Measurements from ENCODE around the gene C9orf50.

The C9orf50 gene

DNA sequence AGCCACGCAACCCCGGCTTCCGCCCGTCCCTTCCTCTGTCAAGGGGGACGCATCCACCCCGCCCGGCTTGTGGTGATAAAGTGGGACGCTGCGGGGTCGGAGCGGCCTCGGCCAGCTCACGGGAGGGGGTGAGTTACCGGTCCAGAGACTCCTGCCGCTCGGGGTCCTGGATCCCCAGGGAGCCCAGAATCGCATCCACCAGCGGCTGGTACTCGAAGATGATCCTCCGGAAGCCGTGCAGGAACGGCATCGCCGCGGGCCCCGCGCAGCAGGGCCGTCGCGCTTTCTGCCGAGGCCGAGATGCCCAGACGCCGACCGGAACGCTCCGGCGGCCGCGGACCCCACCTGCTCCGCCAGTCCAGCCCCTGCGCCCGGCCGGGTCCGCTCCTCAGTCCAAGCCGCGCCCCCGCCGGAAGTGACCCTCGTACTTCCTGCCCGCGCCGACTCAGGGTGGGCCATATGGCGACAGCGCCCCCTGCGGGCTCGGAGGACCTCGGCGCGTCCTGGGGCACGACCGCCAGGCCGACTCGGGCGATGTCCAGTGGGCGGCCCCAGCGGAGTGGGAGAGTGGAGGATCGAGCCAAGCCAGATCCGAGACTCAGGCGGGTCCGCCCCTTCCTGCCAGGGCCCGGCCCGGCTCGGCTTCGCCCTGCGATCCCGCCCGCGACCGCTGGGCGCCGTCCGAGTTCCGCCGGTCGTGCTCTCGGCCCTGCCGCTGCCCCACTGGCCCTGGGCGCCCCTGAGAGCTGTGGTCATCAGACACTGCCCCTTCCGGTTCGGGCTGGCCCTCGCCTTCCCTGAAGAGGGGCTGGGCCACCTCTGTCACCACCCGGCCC lies 21.1 kb upstream of the C9orf50 start, which contains the start of gene ASB6 (continued):
- peak; percentile 92 for TF ChIP-seq KLF10 (tag by site-specific recombination; IDR thresholded peaks at IDR 0.05)
- TF ChIP-seq ZNF639 (tag by site-specific recombination; IDR thresholded peaks at IDR 0.05): peak; percentile 85
- no peak for TF ChIP-seq ZSCAN18 (tag by site-specific recombination; IDR thresholded peaks at IDR 0.05)
- TF ChIP-seq TSHZ1 (tag by site-specific recombination; IDR thresholded peaks at IDR 0.05; ENCODE audit: borderline replicate concordance): peak; percentile 36; the same call in 1 of the 2 replicates
- TF ChIP-seq BCL11A (tag by site-specific recombination; IDR thresholded peaks at IDR 0.05; ENCODE audit: low read depth): peak; percentile 95
- TF ChIP-seq ZBTB1 (tag by site-specific recombination; IDR thresholded peaks at IDR 0.05): no peak
- TF ChIP-seq, protein P1, sequence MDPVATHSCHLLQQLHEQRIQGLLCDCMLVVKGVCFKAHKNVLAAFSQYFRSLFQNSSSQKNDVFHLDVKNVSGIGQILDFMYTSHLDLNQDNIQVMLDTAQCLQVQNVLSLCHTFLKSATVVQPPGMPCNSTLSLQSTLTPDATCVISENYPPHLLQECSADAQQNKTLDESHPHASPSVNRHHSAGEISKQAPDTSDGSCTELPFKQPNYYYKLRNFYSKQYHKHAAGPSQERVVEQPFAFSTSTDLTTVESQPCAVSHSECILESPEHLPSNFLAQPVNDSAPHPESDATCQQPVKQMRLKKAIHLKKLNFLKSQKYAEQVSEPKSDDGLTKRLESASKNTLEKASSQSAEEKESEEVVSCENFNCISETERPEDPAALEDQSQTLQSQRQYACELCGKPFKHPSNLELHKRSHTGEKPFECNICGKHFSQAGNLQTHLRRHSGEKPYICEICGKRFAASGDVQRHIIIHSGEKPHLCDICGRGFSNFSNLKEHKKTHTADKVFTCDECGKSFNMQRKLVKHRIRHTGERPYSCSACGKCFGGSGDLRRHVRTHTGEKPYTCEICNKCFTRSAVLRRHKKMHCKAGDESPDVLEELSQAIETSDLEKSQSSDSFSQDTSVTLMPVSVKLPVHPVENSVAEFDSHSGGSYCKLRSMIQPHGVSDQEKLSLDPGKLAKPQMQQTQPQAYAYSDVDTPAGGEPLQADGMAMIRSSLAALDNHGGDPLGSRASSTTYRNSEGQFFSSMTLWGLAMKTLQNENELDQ (tag by site-specific recombination; IDR thresholded peaks at IDR 0.05; ENCODE audit: low read depth): no peak
- TF ChIP-seq, protein P2, sequence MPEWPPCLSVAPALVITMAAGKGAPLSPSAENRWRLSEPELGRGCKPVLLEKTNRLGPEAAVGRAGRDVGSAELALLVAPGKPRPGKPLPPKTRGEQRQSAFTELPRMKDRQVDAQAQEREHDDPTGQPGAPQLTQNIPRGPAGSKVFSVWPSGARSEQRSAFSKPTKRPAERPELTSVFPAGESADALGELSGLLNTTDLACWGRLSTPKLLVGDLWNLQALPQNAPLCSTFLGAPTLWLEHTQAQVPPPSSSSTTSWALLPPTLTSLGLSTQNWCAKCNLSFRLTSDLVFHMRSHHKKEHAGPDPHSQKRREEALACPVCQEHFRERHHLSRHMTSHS (tag by site-specific recombination; IDR thresholded peaks at IDR 0.05): no peak
- no peak for TF ChIP-seq MYNN (tag by site-specific recombination; IDR thresholded peaks at IDR 0.05; ENCODE audit: borderline replicate concordance)
- peak; percentile 96 for TF ChIP-seq KLF17 (tag by site-specific recombination; IDR thresholded peaks at IDR 0.05)
- TF ChIP-seq ZNF530 (tag by site-specific recombination; IDR thresholded peaks at IDR 0.05; ENCODE audit: low read depth): no peak
- no peak for TF ChIP-seq ZNF132 (tag by site-specific recombination; IDR thresholded peaks at IDR 0.05; ENCODE audit: borderline replicate concordance)
- no peak for TF ChIP-seq ZNF214 (tag by site-specific recombination; IDR thresholded peaks at IDR 0.05; ENCODE audit: borderline replicate concordance)
- peak; percentile 89 for TF ChIP-seq ZEB2 (tag by site-specific recombination; IDR thresholded peaks at IDR 0.05)
- no peak for TF ChIP-seq ZNF837 (tag by site-specific recombination; IDR thresholded peaks at IDR 0.05)
- peak; percentile 51; the same call in 1 of the 2 replicates for TF ChIP-seq ZNF24 (tag by site-specific recombination; IDR thresholded peaks at IDR 0.05)
- TF ChIP-seq ZNF423 (tag by site-specific recombination; IDR thresholded peaks at IDR 0.05): no peak
- TF ChIP-seq ZNF600 (tag by site-specific recombination; IDR thresholded peaks at IDR 0.05): peak; percentile 90
- peak; percentile 96 for TF ChIP-seq ZNF10 (tag by site-specific recombination; IDR thresholded peaks at IDR 0.05)
- peak; percentile 33; the same call in 1 of the 2 replicates for TF ChIP-seq ZNF146 (tag by site-specific recombination; IDR thresholded peaks at IDR 0.05)
- no peak for TF ChIP-seq ZNF121 (tag by site-specific recombination; IDR thresholded peaks at IDR 0.05)
- TF ChIP-seq ZNF571 (tag by site-specific recombination; IDR thresholded peaks at IDR 0.05): no peak
- no peak for TF ChIP-seq ZNF624 (tag by site-specific recombination; IDR thresholded peaks at IDR 0.05)
- TF ChIP-seq ZFP37 (tag by site-specific recombination; IDR thresholded peaks at IDR 0.05): no peak
- no peak for TF ChIP-seq ZNF645 (tag by site-specific recombination; IDR thresholded peaks at IDR 0.05)
- TF ChIP-seq ZNF521 (tag by site-specific recombination; IDR thresholded peaks at IDR 0.05): no peak
- TF ChIP-seq ZNF560 (tag by site-specific recombination; IDR thresholded peaks at IDR 0.05; ENCODE audit: borderline replicate concordance): no peak
- no peak for TF ChIP-seq ZFP3 (tag by site-specific recombination; IDR thresholded peaks at IDR 0.05; ENCODE audit: low read depth)
